Measurements from ENCODE around the gene FOXP1. TPM values are rescaled to one million over a fixed set of nuclear protein-coding genes. Genes with fewer than 3 reads are reported as not detected.
A peak's percentile ranks its signal among the peaks of the same experiment; 100 is the strongest.

FOXP1 gene
- total and polyA plus RNA-seq, 2 of the 8 experiments (the other 6 are each of a cell fraction or from before 2014, with no cell fraction given), result 13.9 to 25.4 TPM

DNA sequence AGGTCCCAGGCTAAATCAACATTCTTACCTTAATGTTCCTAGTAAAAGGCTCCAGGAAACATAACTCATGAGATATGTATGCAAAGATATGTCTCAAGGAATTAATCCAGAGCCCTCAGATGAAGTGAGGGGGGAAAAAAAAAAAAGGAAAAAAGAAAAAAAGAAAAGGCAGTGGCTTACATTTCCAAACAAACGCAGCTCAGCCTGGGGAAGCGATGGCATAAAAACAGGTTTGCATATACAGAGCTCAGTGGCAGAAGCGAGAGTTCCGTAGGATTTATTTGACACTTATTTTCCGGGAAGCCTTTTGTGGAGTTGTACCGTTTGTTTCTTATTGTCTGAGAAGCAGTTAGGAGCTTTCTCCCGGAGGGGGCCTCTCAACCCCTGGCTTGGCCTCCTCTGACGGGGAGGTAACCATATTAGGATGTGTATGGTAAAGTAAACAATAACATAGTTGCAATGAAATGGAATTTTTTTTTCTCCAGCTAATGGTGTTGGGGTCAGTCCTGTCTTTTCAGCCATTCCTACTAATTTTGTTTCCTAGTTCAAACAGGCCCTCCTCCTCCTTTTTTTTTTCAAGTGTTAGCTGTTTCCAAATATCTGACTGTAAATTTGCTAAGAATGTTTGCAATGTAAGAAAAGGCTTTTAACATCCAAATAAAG lies 338.6 kb downstream of the FOXP1 start (continued):
- TF ChIP-seq, protein P1, sequence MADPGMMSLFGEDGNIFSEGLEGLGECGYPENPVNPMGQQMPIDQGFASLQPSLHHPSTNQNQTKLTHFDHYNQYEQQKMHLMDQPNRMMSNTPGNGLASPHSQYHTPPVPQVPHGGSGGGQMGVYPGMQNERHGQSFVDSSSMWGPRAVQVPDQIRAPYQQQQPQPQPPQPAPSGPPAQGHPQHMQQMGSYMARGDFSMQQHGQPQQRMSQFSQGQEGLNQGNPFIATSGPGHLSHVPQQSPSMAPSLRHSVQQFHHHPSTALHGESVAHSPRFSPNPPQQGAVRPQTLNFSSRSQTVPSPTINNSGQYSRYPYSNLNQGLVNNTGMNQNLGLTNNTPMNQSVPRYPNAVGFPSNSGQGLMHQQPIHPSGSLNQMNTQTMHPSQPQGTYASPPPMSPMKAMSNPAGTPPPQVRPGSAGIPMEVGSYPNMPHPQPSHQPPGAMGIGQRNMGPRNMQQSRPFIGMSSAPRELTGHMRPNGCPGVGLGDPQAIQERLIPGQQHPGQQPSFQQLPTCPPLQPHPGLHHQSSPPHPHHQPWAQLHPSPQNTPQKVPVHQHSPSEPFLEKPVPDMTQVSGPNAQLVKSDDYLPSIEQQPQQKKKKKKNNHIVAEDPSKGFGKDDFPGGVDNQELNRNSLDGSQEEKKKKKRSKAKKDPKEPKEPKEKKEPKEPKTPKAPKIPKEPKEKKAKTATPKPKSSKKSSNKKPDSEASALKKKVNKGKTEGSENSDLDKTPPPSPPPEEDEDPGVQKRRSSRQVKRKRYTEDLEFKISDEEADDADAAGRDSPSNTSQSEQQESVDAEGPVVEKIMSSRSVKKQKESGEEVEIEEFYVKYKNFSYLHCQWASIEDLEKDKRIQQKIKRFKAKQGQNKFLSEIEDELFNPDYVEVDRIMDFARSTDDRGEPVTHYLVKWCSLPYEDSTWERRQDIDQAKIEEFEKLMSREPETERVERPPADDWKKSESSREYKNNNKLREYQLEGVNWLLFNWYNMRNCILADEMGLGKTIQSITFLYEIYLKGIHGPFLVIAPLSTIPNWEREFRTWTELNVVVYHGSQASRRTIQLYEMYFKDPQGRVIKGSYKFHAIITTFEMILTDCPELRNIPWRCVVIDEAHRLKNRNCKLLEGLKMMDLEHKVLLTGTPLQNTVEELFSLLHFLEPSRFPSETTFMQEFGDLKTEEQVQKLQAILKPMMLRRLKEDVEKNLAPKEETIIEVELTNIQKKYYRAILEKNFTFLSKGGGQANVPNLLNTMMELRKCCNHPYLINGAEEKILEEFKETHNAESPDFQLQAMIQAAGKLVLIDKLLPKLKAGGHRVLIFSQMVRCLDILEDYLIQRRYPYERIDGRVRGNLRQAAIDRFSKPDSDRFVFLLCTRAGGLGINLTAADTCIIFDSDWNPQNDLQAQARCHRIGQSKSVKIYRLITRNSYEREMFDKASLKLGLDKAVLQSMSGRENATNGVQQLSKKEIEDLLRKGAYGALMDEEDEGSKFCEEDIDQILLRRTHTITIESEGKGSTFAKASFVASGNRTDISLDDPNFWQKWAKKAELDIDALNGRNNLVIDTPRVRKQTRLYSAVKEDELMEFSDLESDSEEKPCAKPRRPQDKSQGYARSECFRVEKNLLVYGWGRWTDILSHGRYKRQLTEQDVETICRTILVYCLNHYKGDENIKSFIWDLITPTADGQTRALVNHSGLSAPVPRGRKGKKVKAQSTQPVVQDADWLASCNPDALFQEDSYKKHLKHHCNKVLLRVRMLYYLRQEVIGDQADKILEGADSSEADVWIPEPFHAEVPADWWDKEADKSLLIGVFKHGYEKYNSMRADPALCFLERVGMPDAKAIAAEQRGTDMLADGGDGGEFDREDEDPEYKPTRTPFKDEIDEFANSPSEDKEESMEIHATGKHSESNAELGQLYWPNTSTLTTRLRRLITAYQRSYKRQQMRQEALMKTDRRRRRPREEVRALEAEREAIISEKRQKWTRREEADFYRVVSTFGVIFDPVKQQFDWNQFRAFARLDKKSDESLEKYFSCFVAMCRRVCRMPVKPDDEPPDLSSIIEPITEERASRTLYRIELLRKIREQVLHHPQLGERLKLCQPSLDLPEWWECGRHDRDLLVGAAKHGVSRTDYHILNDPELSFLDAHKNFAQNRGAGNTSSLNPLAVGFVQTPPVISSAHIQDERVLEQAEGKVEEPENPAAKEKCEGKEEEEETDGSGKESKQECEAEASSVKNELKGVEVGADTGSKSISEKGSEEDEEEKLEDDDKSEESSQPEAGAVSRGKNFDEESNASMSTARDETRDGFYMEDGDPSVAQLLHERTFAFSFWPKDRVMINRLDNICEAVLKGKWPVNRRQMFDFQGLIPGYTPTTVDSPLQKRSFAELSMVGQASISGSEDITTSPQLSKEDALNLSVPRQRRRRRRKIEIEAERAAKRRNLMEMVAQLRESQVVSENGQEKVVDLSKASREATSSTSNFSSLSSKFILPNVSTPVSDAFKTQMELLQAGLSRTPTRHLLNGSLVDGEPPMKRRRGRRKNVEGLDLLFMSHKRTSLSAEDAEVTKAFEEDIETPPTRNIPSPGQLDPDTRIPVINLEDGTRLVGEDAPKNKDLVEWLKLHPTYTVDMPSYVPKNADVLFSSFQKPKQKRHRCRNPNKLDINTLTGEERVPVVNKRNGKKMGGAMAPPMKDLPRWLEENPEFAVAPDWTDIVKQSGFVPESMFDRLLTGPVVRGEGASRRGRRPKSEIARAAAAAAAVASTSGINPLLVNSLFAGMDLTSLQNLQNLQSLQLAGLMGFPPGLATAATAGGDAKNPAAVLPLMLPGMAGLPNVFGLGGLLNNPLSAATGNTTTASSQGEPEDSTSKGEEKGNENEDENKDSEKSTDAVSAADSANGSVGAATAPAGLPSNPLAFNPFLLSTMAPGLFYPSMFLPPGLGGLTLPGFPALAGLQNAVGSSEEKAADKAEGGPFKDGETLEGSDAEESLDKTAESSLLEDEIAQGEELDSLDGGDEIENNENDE (IDR thresholded peaks at IDR 0.05; ENCODE audit: insufficient replicate concordance, low read length), result peak; percentile 71
- TF ChIP-seq SRF (IDR thresholded peaks at IDR 0.05; ENCODE audit: low read depth, low read length) (peak; percentile 31; the same call in 1 of the 2 replicates), SIRT6 (IDR thresholded peaks at IDR 0.05; ENCODE audit: low read length) (no peak)

Measured in H1 (cell line).